Activated naive CD4-positive, alpha-beta T cell treated with anti-CD3 and anti-CD28 coated beads, Interleukin-2, amount 10 ng/mL, durations not matched to agents 7 days and 5 days (primary cell): Measurements from ENCODE around the gene ARVCF.

Experiments
- CTCF ChIA-PET: fragments of 350-600 bp; sonication (Branson Sonifier 250); formaldehyde crosslinking; loops from one replicate; lab custom pipeline; 2021; ENCODE audit warnings: antibody characterized with exemption; lab: Charles Lee
- DNase-seq: peaks from one replicate; pipeline ENCODE4 v3.0.0-alpha.2; 2020
- H3K27ac Mint-ChIP-seq: one replicate; pipeline ENCODE4 v1.8.0; 2021; ENCODE audit warnings: mild to moderate bottlenecking, moderate library complexity, mixed read lengths
- H3K27me3 Mint-ChIP-seq: one replicate; pipeline ENCODE4 v1.8.0; 2021; ENCODE audit warnings: mild to moderate bottlenecking, mixed read lengths
- H3K36me3 Mint-ChIP-seq: one replicate; pipeline ENCODE4 v1.8.0; 2021; ENCODE audit warnings: mixed read lengths
- H3K4me1 Mint-ChIP-seq: one replicate; pipeline ENCODE4 v1.8.0; 2021; ENCODE audit warnings: mixed read lengths
- H3K4me3 Mint-ChIP-seq: one replicate; pipeline ENCODE4 v1.8.0; 2021; ENCODE audit warnings: mild to moderate bottlenecking, moderate library complexity, mixed read lengths
- H3K9me3 Mint-ChIP-seq: one replicate; pipeline ENCODE4 v1.8.0; 2021; ENCODE audit warnings: mixed read lengths

ARVCF gene

DNA sequence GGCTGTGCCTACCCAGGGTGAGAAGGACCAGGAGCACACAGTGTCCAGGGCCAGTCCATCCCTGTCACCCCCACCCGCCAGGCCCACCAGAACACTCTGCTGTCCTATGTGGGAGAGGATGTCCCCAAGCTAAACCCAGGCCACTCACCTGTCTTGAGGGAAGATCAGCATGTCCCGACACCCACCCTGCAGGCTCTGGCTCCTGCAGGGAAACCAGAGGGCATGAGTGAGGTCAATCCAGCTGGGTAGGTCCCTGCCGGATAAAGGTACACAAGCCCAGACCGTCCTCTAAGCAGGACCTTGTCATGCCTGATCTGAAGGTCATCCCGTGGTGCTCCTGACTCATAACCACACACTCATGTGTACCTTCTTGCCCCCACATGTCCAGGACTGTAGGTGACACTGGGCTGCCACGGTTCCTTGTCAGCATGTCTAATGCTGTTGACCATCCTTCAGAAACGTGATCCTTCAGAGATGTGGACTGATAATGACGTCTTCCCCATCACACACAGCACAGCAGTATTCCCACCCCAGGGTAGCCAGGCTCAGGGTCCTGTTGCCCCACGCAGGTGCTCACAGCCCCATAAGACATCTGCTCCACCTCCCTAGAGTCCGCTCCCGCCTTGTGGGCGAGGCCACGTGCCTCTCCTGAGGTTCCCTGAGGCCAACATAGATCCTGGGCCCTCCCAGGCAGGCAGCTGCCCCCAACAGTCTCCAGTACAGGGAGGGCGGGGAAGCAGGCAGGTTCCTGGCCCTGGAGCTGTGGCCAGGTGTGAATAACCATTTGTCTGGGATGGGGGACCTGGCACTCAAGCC is 6.1 kb downstream of the ARVCF start:
- H3K27me3 Mint-ChIP-seq = peaks cover 23% of the 10 kb centered on the region
- CTCF ChIA-PET = interaction anchor here (0.5 kb wide), 1 partner anchor 309 kb away, joined by 3 read pairs; no protein-coding TSS in a partner anchor
- H3K9me3 Mint-ChIP-seq = no peaks in the 10 kb centered on the region
- H3K4me1 Mint-ChIP-seq = peaks cover 3% of the 10 kb centered on the region
- H3K36me3 Mint-ChIP-seq = no peaks in the 10 kb centered on the region
- no peak for DNase-seq
- no peak overlapping the region for H3K27ac Mint-ChIP-seq
- no peak overlapping the region for H3K4me3 Mint-ChIP-seq

DNA sequence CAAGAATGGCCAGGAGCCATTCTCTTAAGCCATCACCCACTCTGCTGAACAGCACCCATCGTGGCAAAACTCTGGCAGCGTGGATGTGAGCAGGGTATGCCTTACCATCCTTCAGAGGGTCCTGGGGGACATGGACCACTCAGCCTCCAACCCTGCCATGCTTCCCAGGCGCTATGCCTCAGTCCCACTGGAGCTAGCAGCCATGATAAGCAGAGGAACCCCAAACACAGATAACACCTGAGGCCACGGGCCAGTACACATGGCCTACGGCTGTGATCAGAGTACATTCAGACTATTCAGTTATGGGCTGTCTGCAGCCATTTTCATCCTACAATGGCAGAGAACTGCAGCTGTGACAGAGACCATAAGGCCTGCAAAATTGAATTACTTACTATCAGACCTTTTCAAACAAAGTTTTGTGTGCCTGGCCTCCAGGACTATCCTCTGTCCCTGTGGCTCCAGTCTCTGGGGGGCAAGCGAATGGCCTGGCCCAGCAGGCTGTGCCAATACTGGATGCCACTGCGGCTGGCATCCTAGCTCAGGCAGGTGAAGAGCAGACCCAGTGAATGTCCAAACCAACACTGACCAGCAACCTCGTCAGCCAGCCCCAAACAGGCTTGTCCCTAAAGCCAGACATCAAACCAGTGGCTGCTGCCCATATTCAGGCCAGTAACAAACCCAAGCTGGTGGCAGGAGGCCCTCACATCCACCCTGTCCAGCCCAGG is 6.9 kb downstream of the ARVCF start:
- Mint-ChIP-seq H3K9me3 (no peaks in the 10 kb centered on the region), H3K27me3 (peaks cover 15% of the 10 kb centered on the region), H3K27ac (no peak overlapping the region), H3K36me3 (no peaks in the 10 kb centered on the region), H3K4me1 (no peaks in the 10 kb centered on the region), H3K4me3 (no peak overlapping the region)
- no peak for DNase-seq
- CTCF ChIA-PET = no interaction called here

DNA sequence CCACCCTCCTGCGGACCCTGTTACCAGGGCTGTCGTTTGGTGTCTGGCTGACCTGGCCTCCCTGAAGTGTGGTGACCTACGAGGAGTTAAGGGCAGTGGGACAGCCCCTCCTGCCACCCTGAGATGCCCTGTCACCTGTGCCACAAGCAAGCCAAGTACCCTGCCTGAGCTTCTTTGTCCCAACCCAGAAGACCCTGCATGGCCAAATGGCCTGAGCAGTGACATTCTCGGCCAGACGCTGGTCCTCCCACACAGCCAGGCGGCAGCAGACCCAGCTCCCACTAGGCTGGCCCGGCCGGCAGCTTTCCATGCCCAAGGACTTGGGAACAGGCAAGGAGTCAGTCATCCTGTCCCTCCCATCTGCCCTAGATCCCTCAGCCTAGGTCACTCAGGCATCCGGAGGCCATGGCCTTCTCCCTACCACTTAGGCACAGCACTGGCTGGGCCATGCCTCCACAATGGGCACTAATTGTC is 7.6 kb downstream of the ARVCF start:
- H3K27ac Mint-ChIP-seq = no peak overlapping the region
- H3K9me3 Mint-ChIP-seq = peaks cover 2% of the 10 kb centered on the region
- H3K36me3 Mint-ChIP-seq = no peaks in the 10 kb centered on the region
- no peak for DNase-seq
- H3K4me1 Mint-ChIP-seq = no peaks in the 10 kb centered on the region
- CTCF ChIA-PET = no interaction called here
- no peak overlapping the region for H3K4me3 Mint-ChIP-seq
- peaks cover 11% of the 10 kb centered on the region for H3K27me3 Mint-ChIP-seq

DNA sequence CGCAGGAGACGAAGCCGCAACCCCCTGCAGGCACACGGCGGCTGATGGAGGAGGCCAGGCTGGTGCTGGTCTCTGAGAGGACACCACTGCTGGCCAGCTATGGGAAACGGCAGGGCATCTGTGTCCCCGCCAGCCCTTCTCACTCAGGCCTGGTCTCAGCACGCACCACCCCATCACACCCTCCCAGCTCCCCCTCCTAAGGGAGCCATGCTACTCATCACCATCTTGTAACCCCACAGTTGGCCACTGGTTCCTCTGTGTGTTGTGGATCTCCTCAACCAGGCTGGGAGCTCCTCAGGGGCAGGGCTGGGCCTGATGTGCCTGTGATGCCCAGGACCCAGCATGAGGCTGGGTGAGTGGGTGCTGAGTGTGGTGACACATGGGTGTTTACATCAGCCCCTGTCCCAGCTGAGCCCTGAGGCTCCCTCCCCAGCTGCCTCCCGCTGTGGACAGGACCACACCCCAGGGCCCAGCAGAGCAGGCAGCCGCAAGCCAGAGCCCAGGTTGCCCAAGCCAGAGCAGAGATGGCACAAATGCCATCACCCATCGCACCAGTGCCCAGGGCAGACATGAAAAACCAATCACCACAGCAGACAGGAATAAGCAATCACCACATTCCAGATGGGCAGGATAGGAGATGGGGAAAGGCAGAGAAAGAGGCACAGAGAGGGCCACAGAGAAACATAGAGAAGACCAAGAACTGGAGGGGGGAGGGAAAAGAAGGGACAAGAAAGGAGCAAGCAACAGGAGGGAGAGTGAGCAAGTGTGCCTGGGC is 8.2 kb downstream of the ARVCF start:
- no peak for DNase-seq
- CTCF ChIA-PET = no interaction called here
- Mint-ChIP-seq H3K4me1 (no peaks in the 10 kb centered on the region), H3K4me3 (no peak overlapping the region), H3K9me3 (peaks cover 5% of the 10 kb centered on the region), H3K27ac (no peak overlapping the region), H3K27me3 (peaks cover 6% of the 10 kb centered on the region), H3K36me3 (no peaks in the 10 kb centered on the region)

DNA sequence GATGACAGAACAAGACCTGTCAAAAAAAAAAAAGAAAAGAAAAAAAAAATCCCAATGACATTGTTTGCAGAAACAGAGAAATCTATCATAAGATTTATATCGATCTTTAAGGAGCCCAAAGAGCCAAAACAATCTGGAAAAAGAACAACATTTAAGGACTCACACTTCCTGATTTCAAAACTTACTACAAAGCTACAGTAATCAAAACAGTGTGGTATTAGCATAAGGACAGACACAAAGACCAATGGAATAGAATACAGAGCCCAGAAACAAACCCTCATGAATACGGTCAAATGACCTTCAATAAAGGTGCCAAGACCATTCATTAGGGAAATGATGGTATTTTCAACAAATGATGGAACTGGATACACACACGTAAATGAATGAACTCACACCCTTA is 12.2 kb downstream of the ARVCF start:
- Mint-ChIP-seq H3K27ac (no peak overlapping the region), H3K9me3 (peaks cover 12% of the 10 kb centered on the region), H3K4me1 (no peaks in the 10 kb centered on the region), H3K27me3 (peaks cover 32% of the 10 kb centered on the region), H3K4me3 (no peak overlapping the region), H3K36me3 (no peaks in the 10 kb centered on the region)
- DNase-seq = no peak
- CTCF ChIA-PET = no interaction called here

DNA sequence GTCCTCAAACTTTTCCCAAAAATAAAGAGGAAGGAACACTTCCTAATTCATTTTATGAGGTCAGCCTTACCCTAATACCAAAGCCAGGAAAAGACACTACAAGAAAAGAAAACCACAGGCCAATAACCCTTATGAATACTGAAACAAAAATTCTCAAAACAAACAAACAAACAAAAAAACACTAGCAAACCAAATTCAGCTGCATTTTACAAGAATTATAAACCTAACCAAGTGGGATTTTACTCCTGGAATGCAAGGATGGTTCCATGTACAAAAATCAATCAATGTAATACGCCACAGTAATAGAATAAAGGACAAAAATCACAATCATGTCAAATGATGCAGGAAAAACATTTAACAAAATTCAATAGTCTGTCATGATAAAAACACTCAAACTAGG is 13.3 kb downstream of the ARVCF start:
- Mint-ChIP-seq H3K4me1 (no peaks in the 10 kb centered on the region), H3K9me3 (peaks cover 12% of the 10 kb centered on the region), H3K36me3 (no peaks in the 10 kb centered on the region), H3K27ac (no peak overlapping the region), H3K27me3 (peaks cover 32% of the 10 kb centered on the region), H3K4me3 (no peak overlapping the region)
- DNase-seq = no peak
- CTCF ChIA-PET = interaction anchor here (0.6 kb wide), 1 partner anchor 662 kb away, joined by 3 read pairs; no protein-coding TSS in a partner anchor

DNA sequence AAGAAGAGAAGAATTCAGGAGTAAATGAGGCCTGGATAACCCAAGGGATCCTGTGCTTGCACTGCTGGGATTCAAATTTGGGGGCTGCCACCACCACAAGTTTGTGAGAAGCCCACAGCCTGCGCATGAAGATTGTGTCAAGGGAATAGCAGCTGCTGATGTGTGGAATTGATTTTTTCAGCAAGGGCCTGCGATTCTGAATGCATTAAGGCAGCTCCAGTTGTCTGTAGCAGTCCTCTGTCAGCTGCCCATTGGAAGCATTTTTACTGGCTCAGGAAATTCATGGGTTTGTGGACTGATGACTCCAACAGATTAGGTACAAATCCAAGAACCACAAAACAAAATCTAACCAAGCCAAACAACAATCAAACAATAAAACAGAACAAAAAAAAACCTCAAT is 14.0 kb downstream of the ARVCF start:
- Mint-ChIP-seq H3K4me1 (no peaks in the 10 kb centered on the region), H3K27ac (no peak overlapping the region), H3K9me3 (peaks cover 12% of the 10 kb centered on the region), H3K4me3 (no peak overlapping the region), H3K36me3 (no peaks in the 10 kb centered on the region), H3K27me3 (peaks cover 32% of the 10 kb centered on the region)
- CTCF ChIA-PET = no interaction called here
- DNase-seq = no peak

DNA sequence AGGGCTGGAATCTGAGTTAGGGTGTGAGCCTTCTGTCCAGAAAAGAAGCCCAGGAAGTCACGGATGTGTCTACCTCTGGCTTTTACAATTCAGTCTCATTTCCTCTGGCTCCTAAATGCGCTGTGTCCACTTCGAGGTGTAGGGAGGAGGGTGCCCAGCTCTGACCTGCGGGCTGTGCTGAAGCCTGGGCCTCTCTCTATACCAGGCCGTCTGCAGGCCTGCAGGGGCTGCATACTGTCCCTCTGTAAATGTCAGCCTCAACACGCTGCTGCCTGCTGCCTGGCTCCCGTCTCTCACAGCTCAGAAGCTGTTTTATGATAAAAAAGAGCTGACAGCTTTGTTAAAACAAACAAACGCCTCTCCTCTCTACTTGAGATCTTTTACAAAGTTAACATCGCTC is 14.5 kb downstream of the ARVCF start:
- peaks cover 32% of the 10 kb centered on the region for H3K27me3 Mint-ChIP-seq
- no peak overlapping the region for H3K27ac Mint-ChIP-seq
- peaks cover 12% of the 10 kb centered on the region for H3K9me3 Mint-ChIP-seq
- H3K4me1 Mint-ChIP-seq = no peaks in the 10 kb centered on the region
- CTCF ChIA-PET = no interaction called here
- no peak for DNase-seq
- H3K4me3 Mint-ChIP-seq = no peak overlapping the region
- no peaks in the 10 kb centered on the region for H3K36me3 Mint-ChIP-seq

DNA sequence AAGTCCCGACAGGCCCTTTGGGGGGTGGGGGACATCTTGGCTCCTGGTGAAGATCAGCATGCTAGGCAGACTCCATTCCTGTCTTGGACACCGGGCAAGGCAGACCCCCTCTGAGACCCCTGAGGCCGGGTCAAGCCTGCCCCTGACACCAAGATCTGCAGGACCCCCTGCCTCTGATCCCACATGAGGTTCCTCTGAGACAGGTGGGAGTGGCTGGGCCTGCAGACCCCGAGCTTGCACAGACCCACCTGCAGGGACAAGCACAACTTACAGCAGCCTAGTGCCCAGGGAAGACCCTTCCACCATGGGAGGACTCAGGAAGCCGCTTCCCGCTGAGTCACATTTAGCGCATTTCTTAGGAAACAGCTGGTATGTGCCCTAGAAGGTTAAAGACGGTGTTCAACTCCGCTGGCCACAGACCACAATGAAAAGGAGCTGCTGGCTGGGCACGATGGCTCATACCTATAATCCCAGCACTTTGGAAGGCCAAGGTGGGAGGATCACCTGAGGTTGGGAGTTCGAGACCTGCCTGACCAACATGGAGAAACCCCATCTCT is 15.5 kb downstream of the ARVCF start:
- no peak overlapping the region for H3K4me3 Mint-ChIP-seq
- CTCF ChIA-PET = no interaction called here
- H3K27me3 Mint-ChIP-seq = peaks cover 36% of the 10 kb centered on the region
- no peaks in the 10 kb centered on the region for H3K4me1 Mint-ChIP-seq
- DNase-seq = no peak
- H3K27ac Mint-ChIP-seq = no peak overlapping the region
- H3K9me3 Mint-ChIP-seq = peaks cover 12% of the 10 kb centered on the region
- no peaks in the 10 kb centered on the region for H3K36me3 Mint-ChIP-seq

DNA sequence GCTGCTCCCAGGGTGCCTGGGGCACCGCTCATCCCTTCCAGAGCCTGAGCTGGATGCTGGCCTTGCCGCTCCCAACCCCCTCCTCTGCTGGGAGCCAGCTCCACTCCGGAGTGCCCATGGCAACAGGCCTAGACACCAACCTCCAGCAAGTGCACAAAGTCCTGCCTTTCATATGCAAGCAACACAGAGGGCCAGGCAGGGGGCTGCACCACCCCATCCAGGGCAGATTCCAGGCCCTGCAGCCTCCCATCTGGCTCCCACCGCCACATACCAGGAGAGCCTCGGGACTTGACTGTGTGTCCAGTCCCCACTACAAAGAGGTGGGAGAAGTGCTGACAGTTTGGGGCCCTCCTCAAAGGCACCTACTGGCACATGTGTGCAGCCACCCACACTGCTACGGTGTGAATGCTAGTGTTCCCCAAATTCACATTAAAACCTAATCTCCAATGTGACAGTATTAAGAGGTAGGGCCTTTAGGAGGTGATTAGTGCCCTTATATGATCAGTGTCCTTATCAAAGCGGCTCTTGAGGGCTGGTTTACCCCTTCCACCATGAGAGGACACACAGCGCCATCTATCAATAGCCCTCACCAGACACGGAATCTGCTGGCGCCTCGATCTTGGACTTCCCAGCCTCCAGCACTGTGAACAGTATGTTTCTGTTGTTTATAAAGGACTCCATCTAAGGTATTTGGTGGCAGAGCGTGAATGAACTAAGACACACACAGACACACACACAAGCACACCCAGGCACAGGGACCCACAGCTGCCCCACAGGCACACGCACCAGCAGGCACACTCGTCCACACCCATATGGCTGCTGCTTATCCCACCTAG is 16.2 kb downstream of the ARVCF start:
- CTCF ChIA-PET = no interaction called here
- Mint-ChIP-seq H3K27ac (no peak overlapping the region), H3K9me3 (peaks cover 12% of the 10 kb centered on the region), H3K4me1 (no peaks in the 10 kb centered on the region), H3K36me3 (no peaks in the 10 kb centered on the region), H3K4me3 (no peak overlapping the region), H3K27me3 (peaks cover 36% of the 10 kb centered on the region)
- DNase-seq = no peak

DNA sequence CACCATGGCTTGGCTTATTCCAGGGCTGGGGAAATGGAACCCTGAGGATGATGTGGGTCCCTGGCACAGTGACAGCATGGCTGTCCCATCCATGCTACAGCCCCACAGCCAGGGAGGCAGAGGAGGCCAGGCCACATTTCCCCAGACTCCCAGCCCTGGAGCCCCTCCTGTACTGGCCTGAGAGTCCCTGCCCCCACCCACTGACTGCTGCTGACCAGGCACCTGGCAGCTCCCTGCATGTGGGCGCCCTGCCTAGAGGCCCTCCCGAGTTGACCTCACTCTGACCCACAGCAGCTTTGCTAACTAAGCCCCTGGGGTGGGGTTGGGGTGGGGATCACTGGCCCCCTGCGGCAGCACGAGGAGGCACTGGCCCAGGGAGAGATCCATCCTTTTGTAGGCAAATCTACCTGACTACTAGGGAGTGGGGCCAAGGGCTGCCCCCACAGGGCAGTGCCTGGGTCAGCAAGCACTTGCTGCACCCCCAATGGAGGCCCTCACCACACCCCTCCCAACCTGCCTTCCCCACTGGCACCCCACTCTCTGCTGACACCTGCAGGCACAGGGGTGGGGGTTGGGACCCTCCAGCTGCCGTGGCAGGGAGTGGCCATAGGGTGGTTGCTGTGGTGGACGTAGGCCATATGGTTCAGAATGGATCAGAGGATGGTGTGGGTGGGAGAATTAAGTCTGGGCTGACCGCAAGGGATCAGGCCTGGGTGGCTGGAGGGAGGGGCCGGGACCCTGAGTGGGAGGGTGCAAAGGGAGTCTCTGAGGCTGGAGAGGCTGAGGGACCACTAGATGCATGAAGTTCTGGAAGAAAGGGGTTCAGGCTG is 17.4 kb downstream of the ARVCF start:
- CTCF ChIA-PET = no interaction called here
- H3K27me3 Mint-ChIP-seq = peaks cover 34% of the 10 kb centered on the region

DNA sequence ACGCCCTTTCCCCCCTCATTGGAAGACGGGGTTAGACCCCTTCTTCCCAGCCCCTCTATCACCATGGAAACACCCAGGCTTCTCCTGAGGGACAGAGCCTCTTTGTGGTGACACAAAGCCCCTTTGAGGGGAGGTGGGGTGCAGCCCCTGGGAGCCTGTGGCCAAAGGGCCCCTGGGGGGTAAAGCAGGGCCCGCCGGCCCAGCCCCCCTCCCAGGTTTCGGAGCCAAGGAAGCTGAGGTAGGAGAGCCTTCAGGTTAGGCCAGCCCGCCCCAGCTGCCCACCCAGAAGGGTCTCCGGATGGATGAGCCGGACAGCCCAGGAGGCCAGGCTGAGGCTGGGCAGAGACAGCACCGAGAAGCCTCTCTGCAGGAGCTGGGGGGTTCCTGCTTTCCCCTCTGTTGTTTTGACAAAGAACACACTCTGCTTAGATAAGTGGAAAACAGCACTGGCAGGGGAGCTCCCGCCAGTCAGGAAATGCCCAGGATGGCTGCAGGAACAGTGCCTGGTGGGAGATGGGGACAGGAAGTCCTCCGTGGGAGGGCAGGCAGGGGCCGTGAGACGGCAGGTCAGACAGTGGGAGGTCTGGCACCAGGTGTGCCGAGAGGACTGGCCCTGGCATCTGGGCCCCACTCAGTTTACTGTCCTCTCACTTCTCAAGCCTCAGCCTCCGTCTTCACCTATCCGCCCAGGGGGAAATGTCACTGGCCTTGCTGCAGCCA is 18.2 kb downstream of the ARVCF start:
- CTCF ChIA-PET = no interaction called here
- H3K27ac Mint-ChIP-seq = no peak overlapping the region
- H3K9me3 Mint-ChIP-seq = peaks cover 7% of the 10 kb centered on the region
- peaks cover 31% of the 10 kb centered on the region for H3K27me3 Mint-ChIP-seq
- DNase-seq = no peak
- H3K36me3 Mint-ChIP-seq = no peaks in the 10 kb centered on the region
- H3K4me1 Mint-ChIP-seq = no peaks in the 10 kb centered on the region
- no peak overlapping the region for H3K4me3 Mint-ChIP-seq

More for the DNA sequence above, 17.4 kb downstream of the ARVCF start:
- H3K27ac Mint-ChIP-seq = no peak overlapping the region
- DNase-seq = no peak
- no peak overlapping the region for H3K4me3 Mint-ChIP-seq
- peaks cover 11% of the 10 kb centered on the region for H3K9me3 Mint-ChIP-seq
- H3K4me1 Mint-ChIP-seq = no peaks in the 10 kb centered on the region
- H3K36me3 Mint-ChIP-seq = no peaks in the 10 kb centered on the region
